Inflammatory macrophage treated with lipopolysaccharide for 4 hours (primary cell): Measurements from ENCODE around the gene EFCAB11.

Experiments used
- DNase-seq: peaks from one replicate; pipeline ENCODE4 v3.0.0-alpha.2; 2020

The EFCAB11 gene

GRCh38 chr14:89955745-89956660 lies 1.5 kb upstream of the EFCAB11 start, which contains the start of gene TDP1:
TDP1 (plus strand) TSS chr14:89955927; CDS start chr14:89963115, 7,188 bp downstream.
- peak; percentile 94 for DNase-seq

GRCh38 chr14:89955022-89955744 lies 653 bp upstream of the EFCAB11 start:
- peak; percentile 23 for DNase-seq

DNA sequence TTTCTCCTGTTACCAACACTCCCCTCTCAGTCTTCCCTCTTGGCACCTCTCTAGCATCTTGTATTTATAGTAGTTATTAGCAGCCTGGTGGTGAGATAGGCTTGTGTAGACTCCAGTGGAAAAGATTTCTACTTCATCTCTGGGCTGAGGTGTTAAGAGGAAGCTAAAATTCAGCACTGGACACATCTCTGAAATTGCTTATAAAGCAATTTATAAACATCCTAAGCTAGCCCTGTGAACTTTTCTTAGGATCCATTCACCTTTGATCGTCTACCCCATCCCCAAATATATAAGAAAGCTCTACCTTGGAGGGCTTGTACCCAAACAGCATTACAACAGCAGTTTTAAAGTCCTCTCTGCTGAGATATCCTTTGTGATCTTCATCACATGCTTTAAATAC lies 928 bp downstream of the EFCAB11 start:
- DNase-seq = no peak

DNA sequence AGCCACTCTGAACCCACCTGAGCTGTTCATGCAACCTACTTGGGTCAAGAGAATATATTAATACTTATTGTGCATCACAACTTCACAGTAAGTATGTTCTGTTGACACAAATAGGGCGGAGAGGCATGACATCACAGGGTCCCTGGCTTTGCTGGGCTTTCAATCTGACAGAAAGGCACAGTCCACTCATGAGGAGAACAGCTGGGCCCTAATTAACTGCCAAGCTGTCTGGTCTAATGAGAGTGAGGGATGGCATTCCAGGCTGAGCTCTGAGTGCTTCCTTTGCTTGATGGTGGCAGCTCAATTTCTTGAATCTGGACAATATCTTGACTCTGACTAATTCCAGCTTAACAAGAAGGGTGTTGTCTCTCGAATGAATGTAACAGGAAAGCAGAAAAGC lies 2.0 kb downstream of the EFCAB11 start:
- DNase-seq = no peak

GRCh38 chr14:89947344-89947743 lies 7.2 kb downstream of the EFCAB11 start:
- no peak for DNase-seq

GRCh38 chr14:89941830-89942377 lies 12.6 kb downstream of the EFCAB11 start:
- DNase-seq = no peak

GRCh38 chr14:89936654-89937185 lies 17.8 kb downstream of the EFCAB11 start:
- no peak for DNase-seq

DNA sequence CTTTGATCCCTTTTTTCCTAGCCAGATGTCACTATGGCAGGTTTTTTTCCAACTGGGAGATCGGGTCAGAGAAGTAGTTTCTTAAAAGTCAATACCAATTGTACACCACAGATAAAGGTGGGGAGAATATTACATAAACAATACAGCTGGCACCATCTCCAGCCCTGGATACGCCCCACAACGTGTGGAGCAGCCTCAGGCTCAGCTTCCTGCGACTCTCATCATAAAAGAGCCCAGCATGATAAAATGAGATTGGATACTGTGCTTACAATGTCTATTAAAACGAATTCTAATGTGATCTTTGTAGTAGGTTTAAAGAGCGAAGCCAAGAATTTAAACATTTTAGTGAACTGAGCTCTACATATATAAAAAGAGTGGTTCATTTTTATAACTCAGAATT lies 21.5 kb downstream of the EFCAB11 start:
- no peak for DNase-seq

DNA sequence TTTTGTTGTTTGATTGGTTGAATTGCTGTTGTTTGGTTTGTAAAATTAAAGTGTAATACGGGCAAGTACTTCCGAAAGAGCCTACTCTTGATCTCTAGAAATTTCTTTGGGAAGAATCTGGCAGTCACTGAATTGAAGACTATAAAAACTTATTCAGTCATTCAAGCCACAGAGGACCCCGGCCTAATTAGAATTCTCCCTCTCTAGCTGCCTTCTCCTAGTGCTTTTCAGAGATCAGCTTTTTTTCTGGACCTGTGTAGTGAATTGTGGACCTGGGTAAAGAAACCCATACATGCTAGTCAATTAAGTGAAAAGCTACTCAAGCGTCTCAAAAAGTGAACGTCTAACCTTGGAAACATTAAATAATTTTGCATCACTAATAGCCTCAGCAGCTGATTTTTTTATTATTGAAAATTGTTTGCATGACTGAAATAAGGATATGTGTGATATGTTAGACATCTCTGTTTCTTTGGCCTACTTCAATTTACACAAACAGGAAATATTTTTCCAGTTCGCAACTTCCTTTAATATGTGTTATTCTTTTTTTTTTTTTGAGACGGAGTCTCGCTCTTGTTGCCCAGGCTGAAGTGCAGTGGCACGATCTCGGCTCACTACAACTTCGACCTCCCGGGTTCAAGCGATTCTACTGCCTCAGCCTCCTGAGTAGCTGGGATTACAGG lies 27.2 kb downstream of the EFCAB11 start:
- no peak for DNase-seq

DNA sequence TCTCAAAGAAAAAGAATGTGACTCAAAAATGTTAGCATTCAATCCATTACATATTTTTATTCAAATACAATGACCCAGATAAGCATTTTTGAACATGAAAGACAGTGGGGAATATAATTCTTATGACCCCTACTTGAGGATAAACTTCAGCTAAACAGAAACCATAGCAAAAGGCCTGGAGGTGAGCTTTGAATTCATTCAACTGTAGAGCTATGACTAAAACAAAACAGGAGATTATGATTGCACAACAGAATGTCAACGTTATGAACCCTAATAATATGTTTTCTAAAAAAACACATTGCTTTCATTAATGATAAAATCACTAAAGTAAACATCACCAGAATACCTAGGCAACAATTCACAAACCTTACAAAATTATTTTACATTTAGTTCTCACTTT lies 27.8 kb downstream of the EFCAB11 start:
- DNase-seq = no peak

- DNase-seq = no peak
These were observed 30.3 kb downstream of the EFCAB11 start for GRCh38 chr14:89924268-89924667.

DNA sequence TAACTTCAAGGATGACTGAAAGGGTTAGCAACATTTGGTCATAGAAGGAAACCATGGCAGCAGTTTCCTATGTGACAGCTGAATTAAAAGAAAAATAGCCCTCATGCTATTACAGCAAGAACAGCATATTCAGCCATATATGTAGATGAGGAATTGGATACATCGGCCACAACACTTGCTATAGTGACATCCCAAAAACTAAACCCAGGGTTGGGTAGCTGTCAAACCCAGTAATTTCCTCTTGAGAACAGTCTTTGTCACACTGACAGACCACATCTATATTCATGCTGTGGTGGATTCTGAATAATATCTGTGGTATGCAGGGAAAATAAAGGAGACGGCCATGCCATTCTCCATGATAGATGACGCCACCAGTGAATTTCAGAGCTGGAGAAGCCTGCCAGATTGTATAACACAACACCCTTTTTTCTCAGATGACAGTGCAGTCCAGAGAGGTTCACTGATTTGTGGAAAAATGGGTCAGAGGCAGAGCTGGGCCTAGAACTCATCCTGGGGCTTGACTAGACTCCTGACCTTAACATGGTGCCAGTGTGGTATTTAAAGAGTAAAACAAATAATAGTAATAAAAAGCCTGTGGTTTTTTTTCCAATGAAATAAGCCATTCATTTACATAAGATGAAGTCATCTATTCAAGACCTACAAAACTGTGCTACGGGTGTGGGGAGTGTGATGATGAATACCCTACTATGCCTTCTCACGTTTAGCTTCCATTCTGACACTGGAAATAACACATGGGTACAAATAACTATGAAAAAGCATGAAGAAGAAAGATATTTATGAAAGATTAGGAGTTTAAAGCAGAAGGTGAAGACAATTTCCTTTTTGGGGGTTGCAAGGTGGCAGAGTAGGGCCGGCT lies 32.3 kb downstream of the EFCAB11 start:
- DNase-seq = no peak

DNA sequence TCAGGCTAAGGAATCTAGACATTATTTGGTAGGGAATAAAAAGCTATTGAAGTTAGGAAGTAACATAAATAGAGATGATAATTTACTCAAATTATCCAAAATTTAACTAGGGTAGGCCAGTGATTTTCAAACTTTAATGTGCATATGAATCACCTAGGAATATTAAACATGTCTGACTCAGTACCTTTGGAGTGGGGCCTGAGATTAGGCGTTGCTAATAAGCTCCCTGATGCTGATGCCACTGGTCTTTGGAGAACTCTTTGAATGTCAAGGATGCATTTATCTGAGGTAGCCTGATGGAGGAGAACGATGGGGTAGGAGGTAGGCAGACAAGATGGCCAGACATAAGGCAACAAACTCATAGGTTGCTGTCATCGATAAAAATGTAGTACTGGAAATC lies 33.2 kb downstream of the EFCAB11 start:
- no peak for DNase-seq

DNA sequence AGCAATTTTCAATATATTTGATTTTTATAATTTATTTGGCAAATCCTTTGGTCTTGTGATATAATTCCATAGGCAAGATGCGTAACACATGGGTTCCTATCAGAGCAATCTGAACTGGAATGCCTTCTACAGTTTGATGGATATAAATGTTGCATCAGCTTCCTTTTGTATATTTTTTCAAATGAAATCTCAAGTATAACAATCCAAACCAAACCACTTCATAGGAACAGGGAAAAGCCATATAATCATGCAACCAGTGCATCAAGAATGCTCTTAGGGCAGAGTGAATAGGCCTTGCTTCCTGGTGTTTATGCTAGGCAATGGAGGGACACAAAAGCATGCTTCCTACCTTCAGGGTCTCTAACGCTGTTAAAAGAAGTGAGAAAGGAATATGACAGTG lies 34.5 kb downstream of the EFCAB11 start:
- DNase-seq = no peak

GRCh38 chr14:89918721-89919120 lies 35.8 kb downstream of the EFCAB11 start:
- no peak for DNase-seq

- DNase-seq = peak; percentile 59
These were observed 39.2 kb downstream of the EFCAB11 start for GRCh38 chr14:89915114-89915878.

GRCh38 chr14:89912667-89913211 lies 41.8 kb downstream of the EFCAB11 start:
- peak; percentile 90 for DNase-seq

DNA sequence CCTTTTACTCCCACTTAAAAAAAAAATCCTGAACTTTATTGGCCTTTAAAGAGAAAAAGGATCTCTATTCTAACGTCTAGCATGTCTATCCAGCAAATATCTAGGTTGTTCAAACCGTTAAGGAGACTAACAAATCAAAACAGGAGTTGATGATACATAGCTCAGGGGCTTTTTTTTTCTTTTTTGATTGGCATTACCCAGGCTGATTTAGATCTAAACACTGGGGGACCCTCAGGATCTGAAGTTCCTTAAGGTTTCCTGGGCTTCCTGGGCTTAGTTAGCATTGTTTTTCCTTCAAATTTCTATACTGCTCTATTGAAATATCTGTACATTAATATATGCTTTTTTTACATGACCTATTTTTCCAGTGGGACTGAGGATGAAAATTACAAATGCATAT lies 42.3 kb downstream of the EFCAB11 start:
- no peak for DNase-seq

DNA sequence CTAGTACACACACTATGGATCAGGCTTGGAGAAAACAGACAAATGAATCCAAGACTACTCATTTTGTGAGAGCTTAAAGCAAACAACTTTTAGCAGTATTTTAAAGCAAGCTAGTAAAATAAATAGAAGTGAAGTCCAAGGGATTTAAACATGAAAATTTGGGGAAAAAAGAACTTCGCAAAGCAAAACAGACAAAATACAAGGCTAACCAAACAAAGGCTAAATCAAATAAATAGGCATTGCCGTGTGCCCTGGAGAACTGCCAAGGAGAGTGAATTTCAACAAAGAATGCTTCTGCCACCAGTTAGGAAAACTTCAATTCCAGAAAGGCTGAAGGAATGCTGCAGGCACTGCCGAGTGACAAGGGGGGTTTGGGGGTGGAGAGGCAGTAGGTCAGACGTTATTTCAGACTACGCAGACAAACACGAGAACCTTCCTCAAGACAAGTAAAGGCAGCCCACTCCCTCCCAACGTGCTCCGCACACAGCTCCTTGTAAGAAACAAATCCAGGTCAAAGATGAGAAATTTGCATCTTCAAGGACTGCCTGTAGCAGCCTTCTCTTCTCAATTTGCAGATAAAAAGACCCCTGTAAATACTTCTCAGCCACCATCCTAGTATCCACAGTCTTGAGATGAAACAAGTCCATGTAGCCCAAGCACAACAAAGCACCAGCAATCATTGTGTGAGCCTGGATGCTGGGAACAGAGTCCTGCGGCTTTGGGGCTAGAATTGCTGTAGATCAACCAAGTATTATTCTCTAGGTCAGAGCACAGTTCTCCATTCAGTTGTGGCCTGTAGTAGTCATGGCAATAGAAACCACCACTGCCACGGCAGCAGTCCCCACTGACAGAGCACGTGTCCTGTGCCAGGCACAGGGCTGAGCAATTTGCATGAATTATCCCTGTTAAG lies 43.3 kb downstream of the EFCAB11 start:
- DNase-seq = peak; percentile 27

- DNase-seq = no peak
These were observed 43.9 kb downstream of the EFCAB11 start for GRCh38 chr14:89910691-89911009.
